Bronchial epithelial cell (primary cell): ENCODE results near the gene KLK12. TPM values are rescaled to one million over a fixed set of nuclear protein-coding genes. Genes with fewer than 3 reads are reported as not detected.
A peak's percentile ranks its signal among the peaks of the same experiment; 100 is the strongest.
"Not testable (repeated sequence)": the region's sequence is repeated elsewhere in the genome, so short reads cannot be mapped to it uniquely, and the experiment has no call there.

Experiments
- DNase-seq: peaks from one replicate; pipeline ENCODE4 v3.0.0-alpha.2; 2010; ENCODE audit warnings: low read depth
- FAIRE-seq: peaks from 2 replicates; lab custom pipeline; 2011; peaks lifted over from hg19 to GRCh38; lab: Jason Lieb, UNC
- H3K27me3 ChIP-seq: 2 replicates; pipeline ENCODE4 v1.5.1; 2011; ENCODE audit warnings: low read length; ENCODE audit not compliant: control insufficient read depth, insufficient read depth
- H3K36me3 ChIP-seq: 2 replicates; pipeline ENCODE4 v1.5.1; 2011; ENCODE audit warnings: low read length; ENCODE audit not compliant: control insufficient read depth, insufficient read depth
- H3K4me3 ChIP-seq: 2 replicates; pipeline ENCODE4 v1.5.1; 2011; ENCODE audit warnings: mild to moderate bottlenecking, low read depth, low read length, control low read depth
- CTCF ChIP-seq: IDR thresholded peaks from 2 replicates; pipeline ENCODE4 v1.5.1; 2011; ENCODE audit warnings: mild to moderate bottlenecking, moderate library complexity, low read length, control low read depth, inconsistent platforms; ENCODE audit not compliant: insufficient read depth, severe bottlenecking
- total RNA-seq: library from RNA; depleted of rRNA; stranded (reverse); fragments of >200 nt; gene quantifications from 2 replicates; pipeline ENCODE4 v1.2.1, GENCODE V29; 2014

Gene KLK12
- total RNA-seq, 1 donor from 2014 or later, result not detected

DNA sequence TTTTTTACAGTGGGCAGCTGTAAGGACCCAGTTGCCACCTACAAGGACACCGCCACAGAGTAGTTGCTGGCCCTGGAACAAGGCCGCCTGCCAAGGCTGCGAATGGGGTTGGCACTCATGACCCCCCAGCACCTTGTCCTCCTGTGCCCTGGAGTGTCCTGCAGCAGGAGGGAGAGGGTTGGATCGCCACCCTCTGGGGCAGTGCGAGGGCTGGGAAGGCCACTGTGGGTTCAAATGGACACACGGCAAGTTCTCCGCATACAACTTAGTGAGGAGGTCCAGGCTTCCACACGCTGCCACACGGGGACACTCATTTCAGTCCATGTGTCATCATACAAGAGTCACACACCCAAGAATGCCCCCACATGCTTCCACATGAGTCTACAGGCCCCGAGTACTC lies 34.4 kb downstream of the KLK12 start:
- Histone ChIP-seq H3K4me3 (no peak overlapping the region), H3K27me3 (no peaks in the 10 kb centered on the region), H3K36me3 (no peaks in the 10 kb centered on the region)
- peak; percentile 60 for FAIRE-seq
- DNase-seq, result no peak
- TF ChIP-seq CTCF, result no peak

DNA sequence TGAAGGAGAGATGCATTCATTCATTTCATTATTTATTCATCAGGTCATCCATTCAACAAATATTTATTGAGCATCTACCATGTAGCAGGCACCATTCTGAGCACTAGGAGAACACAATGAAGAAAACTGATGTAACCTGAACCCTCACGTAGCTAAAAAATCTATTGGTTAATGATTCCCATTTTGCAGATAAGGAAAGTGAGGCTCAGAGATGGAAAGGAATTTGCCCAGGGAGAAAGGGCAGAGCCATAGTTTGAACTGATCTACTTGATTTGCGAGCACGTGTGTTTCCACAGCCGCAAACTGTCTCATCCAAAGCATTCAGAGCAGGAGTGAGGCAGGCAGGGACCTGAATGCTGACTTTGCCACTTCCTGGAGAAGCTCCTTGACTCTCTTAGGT lies 36.1 kb downstream of the KLK12 start:
- Histone ChIP-seq H3K36me3 (no peaks in the 10 kb centered on the region), H3K27me3 (no peaks in the 10 kb centered on the region), H3K4me3 (no peak overlapping the region)
- DNase-seq, result no peak
- FAIRE-seq, result no peak
- TF ChIP-seq CTCF, result no peak

- no peak for DNase-seq
- H3K36me3 ChIP-seq, result no peaks in the 10 kb centered on the region
- FAIRE-seq, result no peak
- no peak overlapping the region for H3K4me3 ChIP-seq
- H3K27me3 ChIP-seq, result no peaks in the 10 kb centered on the region
- no peak for TF ChIP-seq CTCF
Observed at GRCh38 chr19:50998061-50998460, 36.7 kb downstream of the KLK12 start.

GRCh38 chr19:50994129-50994528 lies 40.7 kb downstream of the KLK12 start:
- FAIRE-seq, result no peak
- Histone ChIP-seq H3K36me3 (no peaks in the 10 kb centered on the region), H3K27me3 (no peaks in the 10 kb centered on the region), H3K4me3 (no peak overlapping the region)
- TF ChIP-seq CTCF, result no peak
- DNase-seq, result no peak

- H3K4me3 ChIP-seq, result no peak overlapping the region
- DNase-seq (peak; percentile 61), FAIRE-seq (no peak)
- H3K36me3 ChIP-seq, result no peaks in the 10 kb centered on the region
- H3K27me3 ChIP-seq, result no peaks in the 10 kb centered on the region
- TF ChIP-seq CTCF, result no peak
Observed at GRCh38 chr19:50992666-50993035, 42.2 kb downstream of the KLK12 start.

DNA sequence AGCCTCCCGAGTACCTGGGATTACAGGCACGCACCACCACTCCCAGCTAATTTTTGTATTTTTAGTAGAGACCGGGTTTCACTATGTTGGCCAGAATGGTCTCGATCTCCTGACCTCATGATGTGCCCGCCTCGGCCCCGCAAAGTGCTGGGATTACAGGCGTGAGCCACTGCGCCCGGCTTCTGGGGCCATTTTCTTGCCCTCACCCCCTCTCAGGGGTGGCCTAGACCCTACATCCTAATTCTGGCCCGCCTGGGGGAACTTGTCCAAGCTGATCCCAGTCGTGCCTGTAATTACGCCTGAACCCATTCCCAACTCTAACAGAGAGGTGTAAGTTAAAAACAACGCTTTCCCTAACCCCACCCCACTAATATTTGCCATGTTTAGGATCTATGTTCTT lies 50.4 kb downstream of the KLK12 start:
- not testable (repeated sequence) for DNase-seq, FAIRE-seq, H3K27me3 ChIP-seq, H3K4me3 ChIP-seq, H3K36me3 ChIP-seq
